Heart left ventricle (tissue), 13 donors: Measurements from ENCODE around the gene SCRN1.

ENCODE experiments used
- POLR2A ChIP-seq, 2 donors: fragments of 450-650 bp; IDR thresholded peaks; one replicate each; pipeline ENCODE4 v1.6.1; 2017; ENCODE audit warnings: antibody characterized with exemption in 2 of 2, mild to moderate bottlenecking in 2 of 2, moderate library complexity in 2 of 2
- TF ChIP-seq, protein P1 (sequence below), 12 donors: fragments of 200-600 bp; sonication (generic) in 4 of 12; IDR thresholded peaks; one replicate each; pipeline versions ENCODE4 v1.5.0 to v1.8.0; 2018 to 2022; ENCODE audit warnings: antibody characterized with exemption in 12 of 12, mild to moderate bottlenecking in 5 of 12
- donor health status: ischemic (EF 13 %, LVEDD 7.1; RV severe dilation, severe dysfunction).
- donor health status: DM: no; HTN: yes; CAD: no.
- donor health status: DM: no; HTN: no; CAD: no.
- donor health status: ischemic (EF 25% LVEDD 6.9; RV normal size, moderate dysfunction).
- donor health status: ischemic (EF 25% LVEDD 5.7; RV mildly dilated, moderate dysfunction).
- donor health status: ischemic (EF 35%, LVEDD 5.7; RV mildly dilated, moderate dysfunction).
- donor health status: nonischemic (EF 11% LVEDD 7.7; RV severe dilation, severe dysfunction).
- donor health status: DM: yes; HTN: yes; CAD: no.
- donor health status: PGD.
- donor health status: ischemic (EF 29% LVEDD 5.4; RV normal size, mild dysfunction).
- donor health status: nonischemic (EF 23%, LVEDD 6.1; RV moderate dilation, normal function).

DNA sequence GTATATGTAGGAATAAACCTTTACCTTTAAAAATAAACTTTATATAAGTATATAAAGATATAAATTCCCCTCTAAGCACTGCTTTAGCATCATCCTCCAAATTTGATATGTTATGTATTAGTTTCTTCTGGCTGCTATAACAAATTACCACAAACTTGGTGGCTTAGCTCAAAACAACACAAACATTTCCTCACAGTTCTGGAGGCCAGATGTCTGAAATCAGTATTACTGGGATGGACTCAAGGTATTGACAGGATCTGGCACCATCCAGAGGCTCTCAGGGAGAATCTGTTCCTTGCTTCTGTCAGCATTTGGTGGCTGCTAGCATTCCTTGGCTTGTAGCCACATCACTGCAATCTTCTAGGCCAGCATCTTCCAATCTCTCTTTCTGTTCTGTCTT lies 6.7 kb upstream of the SCRN1 start:
- TF ChIP-seq, protein P1, sequence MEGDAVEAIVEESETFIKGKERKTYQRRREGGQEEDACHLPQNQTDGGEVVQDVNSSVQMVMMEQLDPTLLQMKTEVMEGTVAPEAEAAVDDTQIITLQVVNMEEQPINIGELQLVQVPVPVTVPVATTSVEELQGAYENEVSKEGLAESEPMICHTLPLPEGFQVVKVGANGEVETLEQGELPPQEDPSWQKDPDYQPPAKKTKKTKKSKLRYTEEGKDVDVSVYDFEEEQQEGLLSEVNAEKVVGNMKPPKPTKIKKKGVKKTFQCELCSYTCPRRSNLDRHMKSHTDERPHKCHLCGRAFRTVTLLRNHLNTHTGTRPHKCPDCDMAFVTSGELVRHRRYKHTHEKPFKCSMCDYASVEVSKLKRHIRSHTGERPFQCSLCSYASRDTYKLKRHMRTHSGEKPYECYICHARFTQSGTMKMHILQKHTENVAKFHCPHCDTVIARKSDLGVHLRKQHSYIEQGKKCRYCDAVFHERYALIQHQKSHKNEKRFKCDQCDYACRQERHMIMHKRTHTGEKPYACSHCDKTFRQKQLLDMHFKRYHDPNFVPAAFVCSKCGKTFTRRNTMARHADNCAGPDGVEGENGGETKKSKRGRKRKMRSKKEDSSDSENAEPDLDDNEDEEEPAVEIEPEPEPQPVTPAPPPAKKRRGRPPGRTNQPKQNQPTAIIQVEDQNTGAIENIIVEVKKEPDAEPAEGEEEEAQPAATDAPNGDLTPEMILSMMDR (IDR thresholded peaks at IDR 0.05), result no peak
- TF ChIP-seq POLR2A (IDR thresholded peaks at IDR 0.05), result no peak
